Activated naive CD4-positive, alpha-beta T cell treated with anti-CD3 and anti-CD28 coated beads, Interleukin-2, amount 50 U/mL, for 16 hours (primary cell): ENCODE measurements around the gene SLC39A10.

Experiments
- DNase-seq: peaks from one replicate; pipeline ENCODE4 v3.0.0-alpha.2; 2020

The SLC39A10 gene

GRCh38 chr2:195733831-195734230 lies 76.8 kb downstream of the SLC39A10 start:
- no peak for DNase-seq

DNA sequence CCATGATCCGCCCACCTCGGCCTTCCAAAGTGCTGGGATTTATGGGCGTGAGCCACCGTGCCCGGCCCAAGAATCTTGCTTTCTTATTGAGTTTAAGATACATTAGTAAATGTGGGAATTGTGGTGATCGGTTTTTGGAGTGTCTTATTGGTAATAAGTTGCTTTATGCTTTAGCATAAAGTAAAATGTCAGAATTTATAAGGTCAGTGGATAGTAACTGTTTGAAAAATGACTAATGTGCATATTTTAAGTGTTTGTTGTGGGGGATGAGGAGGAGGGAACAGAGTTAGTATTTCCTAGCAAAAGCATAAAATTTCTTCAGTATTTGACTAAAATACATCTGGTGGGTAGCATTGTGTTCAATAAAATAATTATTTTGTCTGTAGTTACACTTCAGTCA lies 77.4 kb downstream of the SLC39A10 start:
- DNase-seq = no peak

GRCh38 chr2:195734931-195735330 lies 77.9 kb downstream of the SLC39A10 start:
- no peak for DNase-seq

DNA sequence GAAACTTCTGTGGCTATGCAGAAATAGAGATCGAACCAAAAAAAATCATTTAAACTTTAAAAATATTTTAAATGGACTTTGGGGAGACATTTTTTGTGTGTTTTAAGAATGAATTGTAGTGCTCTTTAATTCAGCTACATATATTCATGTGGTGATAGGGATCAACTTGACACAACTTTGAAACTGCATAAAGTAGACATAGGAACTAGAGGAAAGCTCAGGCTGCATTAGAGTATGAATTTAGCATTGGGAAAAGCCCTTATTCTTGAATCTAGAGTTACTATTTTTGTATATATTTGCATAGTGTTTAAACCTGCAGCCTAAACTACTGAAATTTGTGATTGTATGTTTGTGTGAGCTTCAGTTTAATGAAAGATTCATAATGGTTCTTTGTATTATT lies 78.3 kb downstream of the SLC39A10 start:
- no peak for DNase-seq

- no peak for DNase-seq
Observed at GRCh38 chr2:195737511-195738325, 80.7 kb downstream of the SLC39A10 start.

DNA sequence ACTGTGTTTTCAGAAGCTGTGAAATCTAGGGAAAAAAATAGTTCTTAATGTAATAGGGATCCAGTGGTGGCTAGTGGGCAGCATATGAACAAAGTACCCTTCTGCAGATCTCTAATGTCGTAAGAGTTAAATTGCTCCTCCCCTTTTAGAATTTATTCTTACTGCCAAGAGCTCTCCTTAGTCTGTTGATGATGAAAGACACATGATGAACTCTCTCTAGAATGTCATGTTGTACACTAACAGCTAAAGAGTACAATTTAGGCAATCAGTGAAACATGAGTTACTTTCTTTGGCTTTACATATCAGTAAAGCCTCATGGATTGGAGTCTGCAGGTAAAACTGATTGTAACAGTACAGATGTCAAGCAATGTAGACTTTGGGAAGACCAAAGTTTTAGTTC lies 84.2 kb downstream of the SLC39A10 start:
- no peak for DNase-seq

DNA sequence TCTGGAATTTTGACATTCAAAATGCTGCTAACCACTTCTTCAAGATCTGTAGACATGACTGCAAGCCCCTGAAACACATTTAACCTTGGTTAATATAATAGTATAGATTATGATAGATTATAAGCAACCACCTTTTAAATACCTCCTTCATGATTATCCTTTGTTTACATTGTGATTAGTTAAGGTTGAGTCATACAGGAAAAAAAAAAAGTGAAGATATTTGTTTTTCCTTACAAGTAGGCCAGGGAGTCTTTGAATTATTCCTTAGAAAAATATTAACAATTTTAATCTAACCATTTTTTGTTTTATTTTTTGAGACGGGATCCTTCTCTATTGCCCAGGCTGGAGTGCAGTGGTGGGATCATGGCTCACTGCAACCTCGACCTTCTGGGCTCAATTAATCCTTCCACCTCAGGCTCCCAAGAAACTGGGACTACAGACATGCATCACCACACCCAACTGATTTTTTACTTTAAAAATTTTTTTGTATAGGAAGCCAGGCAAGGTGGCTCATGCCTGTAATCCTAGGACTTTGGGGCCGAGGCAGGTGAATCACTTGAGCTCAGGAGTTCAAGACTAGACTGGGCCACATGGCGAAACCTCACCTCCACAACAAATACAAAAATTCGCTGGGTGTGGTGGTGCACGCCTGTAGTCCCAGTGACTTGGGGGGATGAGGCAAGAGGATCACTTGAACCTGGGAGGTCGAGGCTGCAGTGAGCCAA lies 99.4 kb downstream of the SLC39A10 start:
- no peak for DNase-seq

DNA sequence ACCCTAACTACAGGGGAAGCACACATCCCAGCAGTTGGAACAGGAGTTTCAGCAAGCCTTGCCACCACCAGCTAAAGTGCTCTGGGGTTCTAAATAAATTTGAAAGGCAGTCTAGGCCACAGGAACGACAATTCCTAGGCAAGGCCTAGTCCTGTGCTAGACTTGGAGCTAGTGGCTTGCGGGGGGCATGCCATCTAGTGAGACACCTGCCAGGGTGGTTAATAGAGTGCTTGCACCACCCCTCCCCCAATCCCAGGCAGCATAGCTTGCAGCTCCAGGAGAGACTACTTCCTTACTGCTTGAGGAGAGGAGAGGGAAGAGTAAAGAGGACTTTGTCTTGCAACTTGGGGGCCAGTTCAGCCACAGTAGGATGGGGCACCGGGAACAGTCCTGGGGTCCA lies 101.8 kb downstream of the SLC39A10 start:
- DNase-seq = no peak

- no peak for DNase-seq
Observed at GRCh38 chr2:195759877-195760276, 102.9 kb downstream of the SLC39A10 start.

- no peak for DNase-seq
Observed at GRCh38 chr2:195763866-195764265, 106.8 kb downstream of the SLC39A10 start.

DNA sequence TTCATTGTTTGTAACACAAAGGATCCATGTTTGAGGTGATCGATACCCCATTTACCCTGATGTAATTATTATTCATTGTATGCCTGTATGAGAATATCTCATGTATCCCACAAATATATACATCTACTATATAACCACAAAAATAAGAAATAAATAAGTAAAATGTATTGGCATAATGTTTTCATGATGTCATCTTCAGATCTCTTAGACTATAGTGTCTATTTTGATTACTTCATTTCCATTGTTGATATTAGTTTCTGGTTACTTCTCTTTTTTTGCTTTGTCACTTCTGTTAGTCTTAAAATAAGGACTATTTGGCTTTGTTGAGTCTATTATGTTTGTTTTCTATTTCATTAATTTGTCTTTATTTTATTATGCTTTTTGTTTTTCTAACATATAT lies 109.7 kb downstream of the SLC39A10 start:
- no peak for DNase-seq

GRCh38 chr2:195768431-195768830 lies 111.4 kb downstream of the SLC39A10 start:
- no peak for DNase-seq

DNA sequence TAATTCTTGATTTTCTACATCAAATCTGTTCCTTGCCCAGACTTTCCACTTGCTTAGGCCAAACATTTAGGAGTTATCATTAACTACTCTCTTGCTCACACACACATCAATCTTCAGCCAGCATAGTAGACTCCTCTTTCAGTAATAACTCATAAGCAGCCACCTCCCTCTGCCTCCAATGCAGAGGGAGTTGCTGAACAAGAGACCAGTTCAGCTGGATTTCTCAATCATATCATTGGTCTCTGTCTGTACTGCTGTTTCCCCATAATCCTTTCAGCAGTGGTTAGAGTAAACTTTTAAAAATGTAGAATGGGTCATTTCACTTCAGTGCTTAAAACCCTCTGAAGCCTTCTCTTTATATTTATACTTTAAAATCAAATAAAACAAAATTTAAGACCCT lies 112.9 kb downstream of the SLC39A10 start:
- no peak for DNase-seq

DNA sequence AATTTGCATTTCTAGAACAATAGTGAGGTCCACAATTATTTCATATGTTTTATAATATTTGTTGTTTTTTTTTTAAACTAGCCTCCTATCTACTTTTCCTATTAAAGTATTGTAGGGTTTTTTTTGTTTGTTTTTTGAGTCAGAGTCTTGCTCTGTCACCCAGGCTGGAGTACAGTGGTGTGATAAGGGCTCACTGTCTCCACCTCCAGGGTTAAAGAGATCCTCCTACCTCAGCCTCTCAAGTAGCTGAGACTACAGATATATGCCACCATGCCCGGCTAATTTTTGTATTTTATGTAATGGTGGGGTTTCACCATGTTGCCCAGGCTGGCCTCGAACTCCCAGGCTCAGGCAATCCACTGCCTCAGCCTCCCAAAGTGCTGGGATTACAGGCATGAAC lies 122.5 kb downstream of the SLC39A10 start:
- no peak for DNase-seq

DNA sequence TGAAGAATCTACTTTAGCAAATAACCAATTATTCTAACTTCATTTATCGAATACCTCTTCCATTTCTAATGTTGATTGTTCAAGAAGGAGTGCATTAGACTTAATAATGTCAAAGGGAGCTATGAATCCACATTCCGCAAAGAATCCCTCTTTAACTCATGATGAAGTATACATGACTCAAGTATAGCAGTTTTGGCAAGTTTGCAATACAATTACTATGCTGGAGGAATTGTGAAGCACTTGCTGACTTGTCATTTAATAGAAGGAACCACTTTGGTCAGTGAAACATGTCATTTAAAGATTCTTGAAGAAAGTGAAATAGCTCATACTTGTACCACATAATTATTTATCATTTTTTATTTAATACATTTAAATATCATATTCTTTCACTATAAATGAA lies 125.1 kb downstream of the SLC39A10 start:
- no peak for DNase-seq
